ENCODE results near the gene KLK5. TPM values are rescaled to one million over a fixed set of nuclear protein-coding genes. Genes with fewer than 3 reads are reported as not detected.

Gene KLK5
- total RNA-seq, 1 donor from 2014 or later: not detected

Other genes with a start within 250 kb of the KLK5 start
- gene SHANK1, start 233.2 kb downstream of the KLK5 start, total RNA-seq: 15.9 TPM
- gene CLEC11A, start 229.7 kb downstream of the KLK5 start, total RNA-seq: 2.5 TPM
- gene GPR32, start 182.6 kb downstream of the KLK5 start, total RNA-seq: not detected
- gene ACP4, start 162.6 kb downstream of the KLK5 start, total RNA-seq: not detected
- not detected for gene KLK1, start 129.3 kb downstream of the KLK5 start, total RNA-seq
- not detected for gene KLK15, start 119.5 kb downstream of the KLK5 start, total RNA-seq
- not detected for gene KLK3, start 98.1 kb downstream of the KLK5 start, total RNA-seq
- not detected for gene KLK2, start 79.6 kb downstream of the KLK5 start, total RNA-seq
- not detected for gene KLK4, start 41.6 kb downstream of the KLK5 start, total RNA-seq
- gene KLK6, start 16.6 kb upstream of the KLK5 start, total RNA-seq: not detected
- gene KLK7, start 30.9 kb upstream of the KLK5 start, total RNA-seq: not detected
- not detected for gene KLK8, start 48.6 kb upstream of the KLK5 start, total RNA-seq
- not detected for gene KLK10, start 66.7 kb upstream of the KLK5 start, total RNA-seq
- not detected for gene KLK11, start 73.6 kb upstream of the KLK5 start, total RNA-seq
- gene KLK12, start 82.0 kb upstream of the KLK5 start, total RNA-seq: not detected
- gene KLK13, start 112.1 kb upstream of the KLK5 start, total RNA-seq: not detected
- not detected for gene KLK14, start 129.8 kb upstream of the KLK5 start, total RNA-seq
- 4.5 TPM for gene CTU1, start 155.4 kb upstream of the KLK5 start, total RNA-seq
- gene SIGLEC9, start 171.9 kb upstream of the KLK5 start, total RNA-seq: 0.78 TPM
- 0.16 TPM for gene SIGLEC7, start 189.3 kb upstream of the KLK5 start, total RNA-seq

Data from occipital lobe (tissue), 1 donor.